SH-SY5Y (cell line): Measurements from ENCODE around the gene THSD4.

ENCODE experiments used
- GATA2 ChIP-seq: IDR thresholded peaks from 2 replicates; pipeline ENCODE4 v1.6.1; 2011; ENCODE audit warnings: mild to moderate bottlenecking, low read depth, low read length
- GATA3 ChIP-seq: IDR thresholded peaks from 2 replicates; pipeline ENCODE4 v1.6.1; 2011; ENCODE audit warnings: low read depth, mild to moderate bottlenecking, low read length, moderate library complexity

GRCh38 chr15:71753346-71753745, 638.1 kb downstream of the THSD4 start:
- TF ChIP-seq GATA3 (no peak), GATA2 (no peak)
